HCT116 (cell line): ENCODE results near the gene FBXO5.
"Not testable (repeated sequence)": the region's sequence is repeated elsewhere in the genome, so short reads cannot be mapped to it uniquely, and the experiment has no call there.

Experiments used
- CTCF ChIP-seq, 3 experiments: fragments of 200-600 bp in 1 of 3; sonication (generic) in 1 of 3; IDR thresholded peaks in 2 of 3; conservative IDR thresholded peaks in 1 of 3; 2 replicates each; pipeline ENCODE4 v1.5.1; 2012 to 2017; ENCODE audit warnings: low read depth in 2 of 3, low read length in 2 of 3, antibody characterized with exemption in 1 of 3, borderline replicate concordance in 1 of 3, control low read depth in 1 of 3, mild to moderate bottlenecking in 1 of 3, mixed read lengths in 1 of 3, mixed run types in 1 of 3, moderate library complexity in 1 of 3; ENCODE audit not compliant: insufficient read depth in 1 of 3
- EZH2 ChIP-seq: fragments of 200-600 bp; sonication (generic); IDR thresholded peaks from 2 replicates; pipeline ENCODE4 v1.6.1; 2017; ENCODE audit warnings: antibody characterized with exemption, mixed run types

- not testable (repeated sequence) for TF ChIP-seq EZH2; CTCF (IDR thresholded peaks at IDR 0.05 in 2 of 3, conservative IDR thresholded peaks at IDR 0.05 in 1 of 3; ENCODE audit: borderline replicate concordance in 1 of 3, insufficient read depth in 1 of 3, low read depth in 2 of 3, low read length in 2 of 3)
Measured at GRCh38 chr6:153000790-153001189, 17.9 kb upstream of the FBXO5 start.
